GM19324 (cell line): ENCODE data around the gene STX10.
A peak's percentile ranks its signal among the peaks of the same experiment; 100 is the strongest.
"Not testable (repeated sequence)": the region's sequence is repeated elsewhere in the genome, so short reads cannot be mapped to it uniquely, and the experiment has no call there.

Source experiments
- ATAC-seq: cut with Tn5 transposase; IDR thresholded peaks from one replicate; pipeline ENCODE4 v1.9.1; 2021; ENCODE audit warnings: mild to moderate bottlenecking, moderate library complexity; ENCODE audit not compliant: unreplicated experiment, low FRiP score

STX10 gene

DNA sequence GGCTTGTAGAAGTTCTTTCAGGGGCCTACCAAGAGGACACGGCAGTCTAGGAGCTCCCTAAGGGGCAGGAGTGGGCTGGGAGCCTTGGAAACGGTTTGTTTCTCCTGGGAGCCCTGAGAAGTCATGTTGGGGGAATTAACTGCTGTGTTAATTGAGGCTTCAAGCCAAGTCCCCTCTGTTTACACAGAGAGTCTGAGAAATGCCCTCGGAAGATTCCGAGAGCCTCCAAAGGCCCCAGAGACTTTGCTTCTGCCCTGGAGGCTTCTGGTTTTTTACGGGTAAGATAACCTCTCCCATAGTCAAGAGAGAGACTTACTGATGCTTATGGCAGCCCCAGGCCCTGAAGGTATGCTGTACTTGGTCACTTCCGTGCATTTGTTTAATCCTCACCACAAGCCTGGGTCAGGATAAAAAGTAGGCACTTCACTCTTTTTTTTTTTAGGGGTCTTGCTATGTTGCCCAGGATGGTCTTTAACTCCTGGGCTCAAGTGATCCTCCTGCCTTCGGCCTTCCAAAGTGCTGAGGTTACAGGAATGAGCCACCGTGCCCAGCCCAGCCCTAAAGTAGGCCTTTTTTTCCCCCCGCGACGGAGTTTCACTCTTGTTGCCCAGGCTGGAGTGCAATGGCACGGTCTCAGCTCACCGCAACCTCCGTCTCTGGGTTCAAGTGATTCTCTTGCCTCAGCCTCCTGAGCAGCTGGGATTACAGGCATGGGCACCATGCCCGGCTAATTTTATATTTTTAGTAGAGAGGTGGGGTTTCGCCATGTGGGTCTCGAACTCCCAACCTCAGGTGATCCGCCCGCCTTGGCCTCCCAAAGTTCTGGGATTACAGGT lies 15.2 kb upstream of the STX10 start:
- ATAC-seq, result no peak

DNA sequence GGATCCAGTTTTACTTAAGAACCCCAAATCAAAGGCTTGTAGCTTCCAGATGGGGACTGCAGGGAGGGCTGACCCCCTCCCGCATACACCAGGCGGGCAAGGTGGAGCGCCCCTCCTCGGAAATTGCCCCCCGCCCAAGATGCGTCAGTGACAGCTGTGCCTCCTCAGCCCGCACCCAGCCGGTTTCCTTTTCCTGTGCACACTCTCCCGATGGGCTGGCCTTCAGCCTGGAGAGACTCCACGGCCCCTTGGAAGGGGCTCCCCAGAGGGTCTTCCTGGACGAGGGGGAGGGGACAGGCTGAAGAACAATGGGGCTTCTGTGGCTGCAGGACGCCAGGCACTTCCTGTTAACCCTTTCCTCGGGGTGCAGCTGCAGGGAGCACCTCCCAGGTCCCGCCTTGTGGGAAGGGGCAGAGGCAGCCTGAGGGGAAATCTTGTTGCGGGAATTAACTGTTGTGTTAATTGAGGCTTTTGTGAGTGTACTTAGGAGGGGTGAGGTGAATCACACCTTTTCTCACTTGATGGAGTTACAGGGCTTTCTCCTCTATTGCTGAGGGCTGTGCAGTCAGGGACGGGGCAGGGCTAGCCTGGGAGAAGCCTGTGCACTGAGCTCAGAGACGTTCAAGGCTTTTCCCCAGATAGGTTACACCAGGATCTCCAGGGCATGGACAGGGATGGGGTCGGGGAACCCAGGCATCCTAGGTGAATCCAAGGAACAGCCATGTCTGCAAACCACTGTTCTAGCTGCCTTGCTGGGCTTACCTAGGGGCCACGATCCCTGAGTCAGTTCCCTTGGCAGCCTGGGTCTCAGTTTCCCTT lies 14.4 kb upstream of the STX10 start:
- ATAC-seq, result no peak

DNA sequence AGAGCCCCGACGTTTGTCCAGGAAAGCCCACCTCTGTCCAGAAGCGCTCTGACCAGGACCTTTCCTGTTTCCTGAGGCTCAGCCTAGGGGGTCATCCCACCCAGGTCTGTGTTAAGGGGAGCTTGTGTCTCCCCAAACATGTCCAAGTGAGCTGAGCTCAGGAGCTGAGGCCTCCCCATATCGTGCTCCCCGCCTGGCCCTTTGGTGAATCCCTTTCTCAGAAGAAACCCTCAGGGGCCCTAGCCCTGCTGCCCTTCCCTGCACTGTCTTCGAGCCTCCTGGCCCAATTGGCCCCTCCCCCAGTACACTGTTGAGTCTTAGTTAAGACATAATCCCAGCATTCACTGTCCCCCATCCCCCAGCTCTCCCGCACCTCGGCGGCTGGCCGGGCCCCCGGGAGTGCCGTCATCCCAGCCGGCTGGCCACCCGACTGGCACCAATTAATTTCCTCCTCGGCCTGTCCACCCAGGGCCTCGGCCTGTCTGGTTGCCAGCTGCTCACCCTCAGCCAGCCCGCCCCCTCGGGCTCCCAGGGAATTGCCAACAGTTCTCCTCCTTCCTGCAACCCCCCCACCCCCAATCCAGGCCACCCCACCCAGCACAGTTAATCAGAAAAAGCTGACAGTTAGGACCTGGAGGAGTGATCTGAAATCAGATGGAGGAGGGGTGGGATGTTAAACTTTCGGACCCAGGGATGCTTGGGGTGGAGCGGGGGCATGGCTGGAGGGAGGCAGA lies 13.6 kb upstream of the STX10 start:
- no peak for ATAC-seq

DNA sequence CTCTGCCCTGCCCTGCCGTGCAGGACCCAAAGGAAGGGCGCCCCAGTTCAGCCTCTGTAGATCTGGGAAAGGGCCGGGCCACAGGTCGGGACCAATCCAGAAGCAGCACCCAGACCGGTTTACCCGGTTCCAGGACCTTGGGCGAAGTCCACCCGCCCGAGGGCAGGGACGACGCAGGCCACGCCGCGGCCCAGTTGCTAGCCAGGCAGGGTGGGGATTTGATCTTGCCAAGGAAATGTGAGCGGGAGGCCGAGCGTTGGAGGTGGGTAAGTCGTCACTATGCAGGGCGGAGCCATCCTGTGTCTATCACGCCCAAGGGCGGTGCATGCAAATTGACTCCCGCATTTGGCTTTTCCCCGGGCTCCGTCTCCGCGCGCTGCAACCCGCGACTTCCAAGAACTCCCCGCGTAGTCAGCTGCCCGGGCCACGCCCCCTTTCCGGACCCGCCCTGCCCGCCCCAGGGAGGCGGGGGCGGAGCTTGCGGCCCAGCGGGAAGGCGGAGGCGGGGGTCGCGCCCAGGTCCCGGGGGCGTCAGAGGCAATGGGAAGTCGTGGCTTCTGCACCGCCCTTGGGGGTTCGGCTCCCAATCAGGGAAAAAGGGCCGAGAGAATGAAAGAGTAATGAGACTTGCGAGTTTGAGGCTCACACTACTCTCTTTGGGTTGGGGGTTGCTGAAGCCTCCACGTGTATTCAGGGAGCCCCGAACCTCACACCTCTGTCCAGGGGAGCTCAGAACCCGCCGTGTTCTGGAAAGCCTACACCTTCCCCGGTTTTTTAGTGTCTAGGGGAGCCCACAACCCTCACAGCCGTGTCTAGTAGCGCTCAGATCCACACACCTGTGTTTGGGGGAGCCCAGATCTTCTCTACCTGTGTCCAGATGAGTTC lies 12.8 kb upstream of the STX10 start:
- ATAC-seq, result peak; percentile 40

DNA sequence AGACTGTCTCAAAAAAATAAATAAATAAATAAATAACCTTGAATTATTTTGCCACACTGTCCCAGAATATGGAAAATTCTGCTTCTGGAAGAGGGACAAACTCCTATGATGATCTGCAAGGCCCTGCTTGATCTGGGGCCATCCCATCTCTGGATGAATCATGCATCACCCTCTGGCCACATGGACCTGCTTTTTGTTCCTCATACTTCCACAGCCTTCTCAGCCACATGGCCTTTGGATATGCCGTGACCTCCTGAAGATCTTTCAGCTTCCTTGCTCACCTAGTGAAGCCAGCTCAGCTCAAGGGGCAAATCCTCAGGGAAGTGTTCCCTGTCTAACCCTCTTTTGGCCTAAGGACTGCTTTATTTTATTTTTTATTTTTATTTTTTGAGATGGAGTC lies 10.4 kb upstream of the STX10 start:
- no peak for ATAC-seq

DNA sequence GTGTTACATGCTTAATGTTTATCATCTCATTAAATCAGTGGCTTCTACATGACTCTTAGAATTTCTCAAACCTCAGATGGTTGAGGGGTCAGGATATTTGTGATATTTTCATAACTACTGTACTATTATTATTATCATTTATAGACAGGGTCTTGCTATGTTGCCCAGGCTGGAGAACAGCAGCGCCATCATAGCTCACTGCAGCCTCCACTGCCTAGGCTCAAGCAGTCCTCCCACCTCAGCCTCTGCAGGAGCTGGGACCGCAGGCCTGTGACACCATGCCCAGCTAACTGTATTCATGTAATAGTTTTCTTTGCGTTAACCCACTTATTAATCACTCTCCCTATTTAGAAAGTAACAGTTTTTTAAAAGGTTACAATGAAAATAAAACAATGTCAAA lies 9.5 kb upstream of the STX10 start:
- ATAC-seq, result no peak

DNA sequence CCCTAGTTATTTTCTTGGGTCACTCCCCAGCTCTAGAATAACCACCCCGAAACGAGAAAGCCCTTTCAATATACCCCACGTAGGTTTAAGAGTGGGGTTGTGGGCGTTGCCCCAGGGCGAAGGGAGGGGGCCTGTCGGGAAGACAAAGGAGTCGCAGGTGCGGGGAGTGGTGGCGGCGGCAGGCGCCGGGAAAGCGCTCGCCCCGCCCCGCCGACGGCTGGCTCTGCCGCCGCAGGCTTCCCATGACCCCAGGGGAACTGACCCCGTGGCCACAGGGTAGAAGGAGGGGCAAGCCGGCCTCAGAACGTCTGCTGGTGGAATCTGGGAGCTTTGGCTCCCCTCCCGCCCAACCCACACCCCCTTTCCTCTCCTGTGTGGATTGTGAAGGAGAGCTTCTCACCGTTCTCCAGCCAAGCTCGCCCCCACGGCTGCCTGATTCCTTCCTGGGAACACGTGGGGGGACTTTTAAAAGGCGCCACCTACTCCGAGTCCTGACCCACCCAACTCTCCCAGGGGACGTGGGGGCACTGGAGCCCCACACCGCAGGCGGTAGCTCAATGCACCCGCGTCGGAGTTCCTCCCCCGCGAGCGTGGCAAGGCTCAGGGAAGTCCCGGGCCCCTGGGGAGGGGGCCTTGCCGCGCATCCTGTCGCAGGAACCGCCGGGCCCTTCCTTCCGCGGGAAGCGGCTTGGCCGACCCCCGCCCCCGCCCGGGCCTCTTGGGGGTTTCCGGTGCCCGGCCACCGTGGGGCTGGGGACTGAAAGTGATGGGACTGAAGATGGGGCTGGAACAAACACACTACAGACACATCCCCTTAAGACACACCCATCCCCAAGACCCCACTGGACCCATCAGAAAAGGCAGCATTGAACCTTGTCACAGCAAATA lies 5.5 kb upstream of the STX10 start:
- ATAC-seq, result no peak

DNA sequence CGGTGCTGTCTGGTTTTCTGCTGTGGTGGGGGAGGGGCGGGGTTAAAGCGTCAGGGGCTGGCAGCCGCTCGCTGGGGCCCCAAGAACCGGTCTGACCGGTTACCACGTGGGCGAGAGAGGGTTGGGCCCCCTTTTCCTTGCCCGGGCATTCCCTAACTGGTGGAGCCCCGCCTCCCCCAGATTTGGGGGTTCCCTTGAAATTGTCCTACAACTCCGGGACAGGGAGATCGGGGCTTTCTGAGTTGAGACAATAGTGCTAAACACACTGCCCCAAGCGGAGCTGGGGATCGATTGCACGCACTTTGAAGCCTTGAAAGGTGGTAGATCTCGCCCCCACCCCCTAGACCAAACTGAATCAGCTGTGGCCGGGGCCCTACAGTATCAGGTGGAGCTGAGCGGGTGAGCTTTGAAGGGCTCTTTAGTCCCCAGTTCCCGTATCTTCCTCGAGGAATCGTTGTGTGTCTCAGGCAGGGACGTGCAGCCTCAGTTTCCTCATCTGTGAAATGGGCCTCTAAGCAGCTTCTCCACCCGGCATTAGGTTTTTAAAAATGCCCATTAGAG lies 4.8 kb upstream of the STX10 start:
- ATAC-seq, result no peak

DNA sequence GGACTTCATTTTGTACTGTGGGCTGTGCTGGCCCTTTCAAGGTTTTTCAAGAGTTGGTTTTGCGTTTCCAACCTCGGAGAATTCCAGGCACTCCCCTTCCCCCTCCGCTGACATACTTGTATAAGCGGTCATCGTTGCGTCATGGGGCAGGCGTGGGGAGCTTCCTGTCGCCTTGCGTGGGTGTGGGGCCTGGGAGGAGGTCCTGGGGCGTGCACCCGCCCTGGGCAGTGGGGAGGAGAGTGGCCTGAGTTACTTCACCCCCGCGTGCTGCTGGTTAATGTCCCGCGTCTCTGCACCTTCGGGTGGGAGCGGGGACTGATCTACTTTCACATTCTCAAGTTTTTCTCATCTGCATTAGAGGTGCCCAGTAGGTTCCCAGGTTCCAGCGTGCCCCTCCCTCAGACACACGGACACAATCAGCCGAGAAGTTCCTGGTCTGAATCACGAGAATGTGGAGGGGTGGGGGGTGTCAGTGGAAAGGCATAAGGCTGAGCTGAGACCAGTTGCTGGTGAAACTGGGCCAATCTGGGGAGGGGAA lies 4.1 kb upstream of the STX10 start:
- no peak for ATAC-seq

DNA sequence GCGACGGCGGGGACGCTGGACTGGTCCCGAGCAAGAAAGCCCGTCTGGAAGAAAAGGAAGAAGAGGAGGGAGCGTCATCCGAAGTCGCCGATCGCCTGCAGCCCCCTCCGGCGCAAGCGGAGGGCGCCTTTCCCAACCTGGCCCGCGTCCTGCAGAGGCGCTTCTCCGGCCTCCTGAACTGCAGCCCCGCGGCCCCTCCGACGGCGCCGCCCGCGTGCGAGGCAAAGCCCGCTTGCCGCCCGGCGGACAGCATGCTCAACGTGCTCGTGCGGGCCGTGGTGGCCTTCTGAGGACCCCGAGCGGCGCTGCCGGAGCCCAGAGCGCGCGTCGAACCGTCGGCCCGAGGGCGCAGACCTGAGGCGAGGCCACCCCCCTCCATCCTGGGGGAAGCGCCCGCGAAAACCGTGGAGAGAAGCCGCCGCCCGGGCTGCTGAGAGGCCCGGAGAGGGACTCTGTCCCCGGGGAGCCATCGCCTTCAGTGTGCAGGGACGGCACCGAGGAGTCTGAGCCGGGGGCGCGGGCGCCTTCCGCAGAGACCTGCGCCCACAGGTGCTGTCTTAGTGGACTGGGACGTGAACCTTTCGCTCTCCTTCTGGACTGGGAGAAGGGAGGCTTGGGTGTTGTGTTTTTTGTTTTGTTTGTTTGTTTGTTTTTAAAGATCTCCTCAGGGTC lies 3.5 kb upstream of the STX10 start:
- ATAC-seq, result no peak

DNA sequence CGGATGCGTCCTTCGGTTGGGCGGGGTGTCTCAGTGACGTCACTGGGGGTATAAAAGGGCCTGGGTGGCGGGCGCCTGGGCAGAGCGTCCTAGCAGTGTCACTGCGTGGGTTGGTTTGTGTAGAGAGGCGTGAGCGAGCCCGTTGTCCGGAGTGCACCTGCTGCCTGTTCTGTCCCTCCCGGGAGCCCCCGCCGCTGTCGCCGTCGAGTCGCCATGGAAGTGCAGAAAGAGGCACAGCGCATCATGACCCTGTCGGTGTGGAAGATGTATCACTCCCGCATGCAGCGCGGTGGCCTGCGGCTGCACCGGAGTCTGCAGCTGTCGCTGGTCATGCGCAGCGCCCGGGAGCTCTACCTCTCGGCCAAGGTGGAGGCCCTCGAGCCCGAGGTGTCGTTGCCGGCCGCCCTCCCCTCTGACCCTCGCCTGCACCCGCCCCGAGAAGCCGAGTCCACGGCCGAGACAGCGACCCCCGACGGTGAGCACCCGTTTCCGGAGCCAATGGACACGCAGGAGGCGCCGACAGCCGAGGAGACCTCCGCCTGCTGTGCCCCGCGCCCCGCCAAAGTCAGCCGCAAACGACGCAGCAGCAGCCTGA lies 2.9 kb upstream of the STX10 start:
- ATAC-seq, result peak; percentile 27

DNA sequence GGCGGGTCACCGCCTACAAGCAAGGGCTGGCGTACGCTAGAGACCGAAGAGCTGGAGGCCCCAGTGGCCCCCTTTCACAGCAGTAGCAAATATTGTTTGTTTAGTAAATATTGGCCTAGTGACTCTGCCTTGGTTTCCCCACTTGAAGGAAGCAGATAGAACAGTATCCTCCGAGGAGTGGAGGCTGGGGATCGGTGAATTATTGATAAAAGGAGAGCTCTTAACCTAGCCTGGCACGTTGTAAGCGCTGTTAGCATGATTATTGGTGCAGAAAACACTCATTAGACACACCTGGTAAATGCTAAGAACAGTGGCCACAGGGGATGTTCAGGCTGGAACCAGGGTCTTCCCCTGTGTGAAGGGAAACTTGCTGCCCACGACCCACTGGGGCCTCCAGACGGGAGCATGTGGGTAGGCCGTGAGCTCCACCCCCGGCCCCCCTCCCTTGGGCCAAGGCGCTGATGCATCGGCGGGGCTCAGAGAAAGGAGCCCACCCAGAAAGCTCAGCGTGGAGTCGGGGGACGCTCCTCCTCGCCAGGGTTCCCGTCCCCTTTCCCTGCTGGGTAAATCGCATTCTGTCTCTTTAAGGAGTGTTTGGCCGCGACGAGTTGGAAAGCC lies 2.3 kb upstream of the STX10 start:
- ATAC-seq, result peak; percentile 4

DNA sequence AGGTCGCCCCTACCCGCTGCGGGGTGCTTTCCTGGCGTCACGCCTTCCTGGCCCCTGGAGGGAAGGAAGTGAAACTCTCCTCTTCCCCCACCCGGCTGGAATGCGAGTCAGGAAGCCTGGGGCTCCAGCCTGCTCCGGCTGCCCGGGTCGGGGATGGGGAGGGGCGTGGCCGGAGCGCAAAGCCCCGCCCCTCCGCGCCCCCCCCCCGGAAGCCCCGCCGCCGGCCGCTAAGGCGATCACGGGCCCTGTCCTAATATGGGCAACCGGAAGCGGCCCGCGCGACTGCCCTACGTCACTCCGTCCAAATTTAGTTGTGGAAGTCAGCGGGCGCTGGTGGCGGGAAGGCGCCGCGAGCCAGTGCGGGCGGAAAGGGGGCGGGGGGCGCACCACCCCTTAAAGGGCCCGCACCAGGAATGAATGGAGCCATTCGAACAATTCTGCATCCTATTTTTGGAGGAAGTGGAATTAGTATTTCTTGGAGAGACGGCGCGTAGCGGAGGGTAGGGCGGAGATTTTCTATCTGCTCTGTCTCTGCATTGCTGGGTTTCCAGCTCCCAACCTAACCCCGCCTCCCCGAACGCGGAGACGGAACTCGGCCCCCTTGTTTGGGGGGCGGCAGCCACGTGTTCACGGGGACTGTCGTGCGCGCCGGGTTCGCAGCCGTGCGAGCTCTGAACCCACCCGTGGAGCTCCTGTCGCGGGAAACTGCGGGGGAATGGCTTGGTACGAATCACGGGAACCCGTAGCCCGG lies 1.6 kb upstream of the STX10 start:
- peak; percentile 56 for ATAC-seq

DNA sequence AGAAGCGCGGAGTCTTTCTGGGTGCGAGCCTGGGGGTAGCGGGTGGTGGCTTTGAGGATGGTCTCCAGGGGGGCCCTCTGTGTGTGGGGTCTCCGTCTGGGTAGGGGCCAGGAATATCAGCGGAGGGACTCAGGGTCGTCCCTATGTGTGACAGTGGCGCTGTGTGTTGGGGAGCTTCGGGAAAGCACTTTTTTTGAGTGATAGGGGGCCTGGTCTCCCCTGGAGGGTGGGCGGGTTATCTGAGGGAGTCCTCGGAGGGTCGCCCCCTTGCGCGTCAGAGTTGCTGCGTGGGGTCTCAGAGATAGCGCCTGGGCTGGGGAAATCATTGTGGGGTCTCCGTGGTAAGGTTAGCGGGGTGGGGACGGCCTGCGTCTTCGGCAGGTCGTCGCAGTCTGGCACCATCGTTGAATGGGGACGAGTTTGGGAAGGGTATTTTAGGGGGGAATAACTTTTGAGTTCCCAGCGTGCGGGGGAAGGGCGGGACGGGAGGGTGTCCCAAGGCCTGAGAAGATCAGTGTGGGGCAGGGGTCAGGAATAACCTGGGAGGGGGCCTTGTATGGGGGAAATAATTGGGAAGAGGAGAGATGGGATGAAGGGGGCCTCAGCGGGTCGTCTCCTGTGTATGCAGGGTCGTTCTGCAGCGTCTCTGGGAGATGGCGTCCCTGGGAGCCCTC lies 893 bp upstream of the STX10 start:
- no peak for ATAC-seq

DNA sequence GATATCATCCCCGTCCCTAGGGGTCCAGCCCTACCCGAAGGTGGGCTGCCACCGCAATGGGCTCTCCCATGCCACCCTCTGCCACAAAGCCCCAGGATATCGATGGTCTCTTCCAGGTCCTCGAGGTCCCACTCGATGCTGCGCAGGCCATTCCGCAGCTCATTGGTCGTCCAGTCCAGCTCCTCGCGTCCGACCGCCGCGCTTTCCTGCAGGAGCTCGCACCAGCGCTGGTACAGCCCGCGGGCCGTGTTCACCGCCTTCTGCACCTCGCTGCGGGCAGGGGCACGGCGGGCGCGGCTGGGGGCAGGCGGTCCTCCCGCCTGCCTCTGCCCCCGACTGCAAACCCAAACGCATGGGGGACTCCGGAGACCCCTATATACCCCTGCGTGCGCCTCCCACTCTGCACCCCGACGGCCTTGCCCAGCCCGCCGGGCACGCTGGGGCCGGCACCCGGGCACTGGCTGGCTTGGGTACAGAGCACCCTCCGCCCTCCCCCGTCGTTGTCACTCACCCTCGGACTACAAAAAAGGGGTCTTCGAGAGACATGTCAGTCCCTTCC lies 468 bp downstream of the STX10 start:
- peak; percentile 2 for ATAC-seq

DNA sequence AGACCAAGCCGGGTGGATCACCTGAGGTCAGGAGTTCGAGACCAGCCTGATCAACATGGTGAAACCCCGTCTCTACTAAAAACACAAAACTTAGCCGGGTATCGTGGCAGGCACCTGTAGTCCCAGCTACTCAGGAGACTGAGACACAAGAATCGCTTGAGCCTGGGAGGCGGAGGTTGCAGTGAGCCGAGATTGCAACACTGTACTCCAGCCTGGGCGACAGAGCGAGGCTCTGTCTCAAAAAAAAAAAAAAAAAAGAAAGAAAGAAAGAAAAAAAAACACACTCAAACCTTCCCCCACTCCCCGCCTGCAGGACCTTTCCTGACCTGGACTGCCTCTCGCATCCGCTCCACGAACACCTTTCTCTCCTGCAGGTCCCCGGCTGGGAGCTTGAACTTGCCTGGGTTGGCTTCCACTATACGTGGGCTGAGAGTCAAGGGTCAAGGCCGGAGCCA lies 975 bp downstream of the STX10 start:
- ATAC-seq, result not testable (repeated sequence)
